HG03108 (cell line): Measurements from ENCODE around the gene MGAT4C.

Source experiments
- ATAC-seq: cut with Tn5 transposase; IDR thresholded peaks from one replicate; pipeline ENCODE4 v1.9.1; 2021; ENCODE audit warnings: moderate library complexity; ENCODE audit not compliant: unreplicated experiment

MGAT4C gene

GRCh38 chr12:86230516-86231146 is 25.6 kb downstream of the MGAT4C start:
- no peak for ATAC-seq

GRCh38 chr12:86229772-86230171 is 26.4 kb downstream of the MGAT4C start:
- ATAC-seq = no peak

- ATAC-seq = no peak
These were observed 27.5 kb downstream of the MGAT4C start for GRCh38 chr12:86228656-86229055.

GRCh38 chr12:86226481-86226880 is 29.7 kb downstream of the MGAT4C start:
- no peak for ATAC-seq

GRCh38 chr12:86216591-86216990 is 39.6 kb downstream of the MGAT4C start:
- ATAC-seq = no peak

- no peak for ATAC-seq
These were observed 43.2 kb downstream of the MGAT4C start for GRCh38 chr12:86213012-86213411.

- ATAC-seq = no peak
These were observed 57.3 kb downstream of the MGAT4C start for GRCh38 chr12:86198696-86199444.

- no peak for ATAC-seq
These were observed 59.7 kb downstream of the MGAT4C start for GRCh38 chr12:86196465-86196864.

GRCh38 chr12:86194721-86195120 is 61.5 kb downstream of the MGAT4C start:
- ATAC-seq = no peak

GRCh38 chr12:86193931-86194330 is 62.3 kb downstream of the MGAT4C start:
- ATAC-seq = no peak

GRCh38 chr12:86188226-86188625 is 68.0 kb downstream of the MGAT4C start:
- no peak for ATAC-seq

- no peak for ATAC-seq
These were observed 69.7 kb downstream of the MGAT4C start for GRCh38 chr12:86186449-86186848.

GRCh38 chr12:86179855-86180254 is 76.3 kb downstream of the MGAT4C start:
- ATAC-seq = no peak

GRCh38 chr12:86174188-86174587 is 82.0 kb downstream of the MGAT4C start:
- ATAC-seq = no peak

GRCh38 chr12:86172913-86173443 is 83.2 kb downstream of the MGAT4C start:
- no peak for ATAC-seq

GRCh38 chr12:86170051-86170450 is 86.1 kb downstream of the MGAT4C start:
- no peak for ATAC-seq

GRCh38 chr12:86158956-86159355 is 97.2 kb downstream of the MGAT4C start:
- no peak for ATAC-seq

GRCh38 chr12:86154620-86155019 is 101.6 kb downstream of the MGAT4C start:
- no peak for ATAC-seq

GRCh38 chr12:86148612-86149011 is 107.6 kb downstream of the MGAT4C start:
- ATAC-seq = no peak

- no peak for ATAC-seq
These were observed 108.1 kb downstream of the MGAT4C start for GRCh38 chr12:86148071-86148470.

- ATAC-seq = no peak
These were observed 111.0 kb downstream of the MGAT4C start for GRCh38 chr12:86145156-86145555.

- no peak for ATAC-seq
These were observed 113.0 kb downstream of the MGAT4C start for GRCh38 chr12:86143162-86143561.
